ENCODE data around the gene CBX8.
A peak's percentile ranks its signal among the peaks of the same experiment; 100 is the strongest.

DNA sequence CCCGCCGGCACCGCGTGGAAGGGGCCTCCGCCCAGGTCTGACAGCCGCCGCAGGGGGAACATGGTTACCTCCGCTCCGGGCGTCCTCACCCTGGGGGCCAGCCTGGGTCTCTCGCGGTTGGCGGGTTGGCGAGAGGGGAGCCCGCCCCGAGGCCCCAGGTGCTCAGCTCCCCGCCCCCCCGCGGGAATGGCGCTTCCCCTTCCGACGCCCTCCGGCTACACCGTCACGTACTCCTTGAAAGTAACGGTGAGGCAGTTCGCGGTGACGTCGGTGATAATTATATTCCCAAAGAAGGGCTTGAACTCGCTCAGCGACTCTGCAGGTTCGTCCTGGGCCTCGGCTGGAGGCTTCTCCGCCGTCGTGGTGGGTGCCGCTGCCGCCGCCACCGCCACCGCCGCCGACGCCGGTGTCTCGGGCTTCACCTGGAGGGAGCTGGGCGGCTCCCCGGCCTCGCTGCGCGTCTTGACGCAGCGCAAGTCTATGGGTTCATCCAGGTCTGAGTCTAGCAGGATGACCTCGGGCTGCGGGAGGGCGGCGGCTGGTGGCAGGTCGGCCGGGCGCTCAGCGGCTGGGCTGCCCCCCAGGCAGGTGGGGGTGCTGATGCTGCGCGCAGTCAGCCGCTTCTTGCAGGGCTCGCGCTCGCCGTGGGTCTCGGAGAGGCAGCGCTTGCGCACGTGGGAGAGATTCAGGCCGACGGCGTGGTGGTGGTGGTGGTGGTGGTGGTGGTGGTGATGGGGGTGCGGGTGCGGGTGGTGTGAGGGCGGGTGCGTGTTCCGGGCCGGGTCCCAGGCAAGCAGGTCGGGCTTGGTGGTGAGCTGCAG is 37.1 kb upstream of the CBX8 start:
- TF ChIP-seq, protein P1, sequence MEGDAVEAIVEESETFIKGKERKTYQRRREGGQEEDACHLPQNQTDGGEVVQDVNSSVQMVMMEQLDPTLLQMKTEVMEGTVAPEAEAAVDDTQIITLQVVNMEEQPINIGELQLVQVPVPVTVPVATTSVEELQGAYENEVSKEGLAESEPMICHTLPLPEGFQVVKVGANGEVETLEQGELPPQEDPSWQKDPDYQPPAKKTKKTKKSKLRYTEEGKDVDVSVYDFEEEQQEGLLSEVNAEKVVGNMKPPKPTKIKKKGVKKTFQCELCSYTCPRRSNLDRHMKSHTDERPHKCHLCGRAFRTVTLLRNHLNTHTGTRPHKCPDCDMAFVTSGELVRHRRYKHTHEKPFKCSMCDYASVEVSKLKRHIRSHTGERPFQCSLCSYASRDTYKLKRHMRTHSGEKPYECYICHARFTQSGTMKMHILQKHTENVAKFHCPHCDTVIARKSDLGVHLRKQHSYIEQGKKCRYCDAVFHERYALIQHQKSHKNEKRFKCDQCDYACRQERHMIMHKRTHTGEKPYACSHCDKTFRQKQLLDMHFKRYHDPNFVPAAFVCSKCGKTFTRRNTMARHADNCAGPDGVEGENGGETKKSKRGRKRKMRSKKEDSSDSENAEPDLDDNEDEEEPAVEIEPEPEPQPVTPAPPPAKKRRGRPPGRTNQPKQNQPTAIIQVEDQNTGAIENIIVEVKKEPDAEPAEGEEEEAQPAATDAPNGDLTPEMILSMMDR (IDR thresholded peaks at IDR 0.05), result no peak
- TF ChIP-seq, protein P2, sequence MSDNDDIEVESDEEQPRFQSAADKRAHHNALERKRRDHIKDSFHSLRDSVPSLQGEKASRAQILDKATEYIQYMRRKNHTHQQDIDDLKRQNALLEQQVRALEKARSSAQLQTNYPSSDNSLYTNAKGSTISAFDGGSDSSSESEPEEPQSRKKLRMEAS (CRISPR knock-in tag; IDR thresholded peaks at IDR 0.05), result 0 out of 2 replicates have a peak, but pooled peaks have one; percentile 48
- TF ChIP-seq ESRRA (CRISPR knock-in tag; IDR thresholded peaks at IDR 0.05; ENCODE audit: borderline replicate concordance) (no peak), CREB1 (CRISPR knock-in tag; IDR thresholded peaks at IDR 0.05) (no peak), ZNF317 (CRISPR knock-in tag; IDR thresholded peaks at IDR 0.05; ENCODE audit: borderline replicate concordance, low read depth) (no peak), HMGA2 (CRISPR knock-in tag; IDR thresholded peaks at IDR 0.05) (no peak)
- TF ChIP-seq, protein P3, sequence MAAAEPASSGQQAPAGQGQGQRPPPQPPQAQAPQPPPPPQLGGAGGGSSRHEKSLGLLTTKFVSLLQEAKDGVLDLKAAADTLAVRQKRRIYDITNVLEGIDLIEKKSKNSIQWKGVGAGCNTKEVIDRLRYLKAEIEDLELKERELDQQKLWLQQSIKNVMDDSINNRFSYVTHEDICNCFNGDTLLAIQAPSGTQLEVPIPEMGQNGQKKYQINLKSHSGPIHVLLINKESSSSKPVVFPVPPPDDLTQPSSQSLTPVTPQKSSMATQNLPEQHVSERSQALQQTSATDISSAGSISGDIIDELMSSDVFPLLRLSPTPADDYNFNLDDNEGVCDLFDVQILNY (CRISPR knock-in tag; IDR thresholded peaks at IDR 0.05), result no peak
- TF ChIP-seq, protein P4, sequence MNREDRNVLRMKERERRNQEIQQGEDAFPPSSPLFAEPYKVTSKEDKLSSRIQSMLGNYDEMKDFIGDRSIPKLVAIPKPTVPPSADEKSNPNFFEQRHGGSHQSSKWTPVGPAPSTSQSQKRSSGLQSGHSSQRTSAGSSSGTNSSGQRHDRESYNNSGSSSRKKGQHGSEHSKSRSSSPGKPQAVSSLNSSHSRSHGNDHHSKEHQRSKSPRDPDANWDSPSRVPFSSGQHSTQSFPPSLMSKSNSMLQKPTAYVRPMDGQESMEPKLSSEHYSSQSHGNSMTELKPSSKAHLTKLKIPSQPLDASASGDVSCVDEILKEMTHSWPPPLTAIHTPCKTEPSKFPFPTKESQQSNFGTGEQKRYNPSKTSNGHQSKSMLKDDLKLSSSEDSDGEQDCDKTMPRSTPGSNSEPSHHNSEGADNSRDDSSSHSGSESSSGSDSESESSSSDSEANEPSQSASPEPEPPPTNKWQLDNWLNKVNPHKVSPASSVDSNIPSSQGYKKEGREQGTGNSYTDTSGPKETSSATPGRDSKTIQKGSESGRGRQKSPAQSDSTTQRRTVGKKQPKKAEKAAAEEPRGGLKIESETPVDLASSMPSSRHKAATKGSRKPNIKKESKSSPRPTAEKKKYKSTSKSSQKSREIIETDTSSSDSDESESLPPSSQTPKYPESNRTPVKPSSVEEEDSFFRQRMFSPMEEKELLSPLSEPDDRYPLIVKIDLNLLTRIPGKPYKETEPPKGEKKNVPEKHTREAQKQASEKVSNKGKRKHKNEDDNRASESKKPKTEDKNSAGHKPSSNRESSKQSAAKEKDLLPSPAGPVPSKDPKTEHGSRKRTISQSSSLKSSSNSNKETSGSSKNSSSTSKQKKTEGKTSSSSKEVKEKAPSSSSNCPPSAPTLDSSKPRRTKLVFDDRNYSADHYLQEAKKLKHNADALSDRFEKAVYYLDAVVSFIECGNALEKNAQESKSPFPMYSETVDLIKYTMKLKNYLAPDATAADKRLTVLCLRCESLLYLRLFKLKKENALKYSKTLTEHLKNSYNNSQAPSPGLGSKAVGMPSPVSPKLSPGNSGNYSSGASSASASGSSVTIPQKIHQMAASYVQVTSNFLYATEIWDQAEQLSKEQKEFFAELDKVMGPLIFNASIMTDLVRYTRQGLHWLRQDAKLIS (CRISPR knock-in tag; IDR thresholded peaks at IDR 0.05; ENCODE audit: borderline replicate concordance), result no peak
- TF ChIP-seq, protein P5, sequence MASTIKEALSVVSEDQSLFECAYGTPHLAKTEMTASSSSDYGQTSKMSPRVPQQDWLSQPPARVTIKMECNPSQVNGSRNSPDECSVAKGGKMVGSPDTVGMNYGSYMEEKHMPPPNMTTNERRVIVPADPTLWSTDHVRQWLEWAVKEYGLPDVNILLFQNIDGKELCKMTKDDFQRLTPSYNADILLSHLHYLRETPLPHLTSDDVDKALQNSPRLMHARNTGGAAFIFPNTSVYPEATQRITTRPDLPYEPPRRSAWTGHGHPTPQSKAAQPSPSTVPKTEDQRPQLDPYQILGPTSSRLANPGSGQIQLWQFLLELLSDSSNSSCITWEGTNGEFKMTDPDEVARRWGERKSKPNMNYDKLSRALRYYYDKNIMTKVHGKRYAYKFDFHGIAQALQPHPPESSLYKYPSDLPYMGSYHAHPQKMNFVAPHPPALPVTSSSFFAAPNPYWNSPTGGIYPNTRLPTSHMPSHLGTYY (CRISPR knock-in tag; IDR thresholded peaks at IDR 0.05), result no peak

Data from WTC11 (cell line).